ENCODE data around the gene ARSA.
"Not testable (repeated sequence)": the region's sequence is repeated elsewhere in the genome, so short reads cannot be mapped to it uniquely, and the experiment has no call there.

Gene ARSA

GRCh38 chr22:50621948-50622722, 5.8 kb downstream of the ARSA start:
- peak in 2 of 5 experiments; percentile 29 to 59 for DNase-seq

DNA sequence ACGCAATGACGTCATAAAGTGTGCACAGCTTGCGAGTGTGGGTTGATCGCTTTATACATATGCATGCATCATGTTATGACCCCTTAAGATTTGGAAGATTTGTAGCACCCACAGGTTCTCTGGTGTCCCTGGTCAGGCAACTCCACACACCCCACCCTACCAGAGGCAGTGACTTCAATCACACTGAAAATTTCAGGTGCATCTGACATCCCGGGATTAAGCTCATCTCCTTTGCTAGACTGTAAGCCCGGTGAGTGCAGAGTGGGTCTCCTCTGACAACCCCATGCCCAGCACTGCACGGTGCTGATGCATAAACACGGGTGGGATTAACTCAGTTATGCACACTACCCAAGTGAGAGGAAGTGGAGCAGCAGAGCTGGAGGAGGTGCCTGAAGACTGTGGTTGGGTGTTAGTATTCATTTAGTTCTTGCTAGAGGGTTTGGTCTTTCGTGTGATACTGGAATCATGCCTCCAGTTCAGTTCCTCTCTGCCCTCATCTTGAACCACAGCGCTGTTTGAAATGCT, 6.5 kb downstream of the ARSA start:
- DNase-seq = peak in 4 of 5 experiments; percentile 17 to 96 (median 42)

- DNase-seq = peak; percentile 66 to 97 (median 83)
Measured at GRCh38 chr22:50620593-50621355, 7.2 kb downstream of the ARSA start.

DNA sequence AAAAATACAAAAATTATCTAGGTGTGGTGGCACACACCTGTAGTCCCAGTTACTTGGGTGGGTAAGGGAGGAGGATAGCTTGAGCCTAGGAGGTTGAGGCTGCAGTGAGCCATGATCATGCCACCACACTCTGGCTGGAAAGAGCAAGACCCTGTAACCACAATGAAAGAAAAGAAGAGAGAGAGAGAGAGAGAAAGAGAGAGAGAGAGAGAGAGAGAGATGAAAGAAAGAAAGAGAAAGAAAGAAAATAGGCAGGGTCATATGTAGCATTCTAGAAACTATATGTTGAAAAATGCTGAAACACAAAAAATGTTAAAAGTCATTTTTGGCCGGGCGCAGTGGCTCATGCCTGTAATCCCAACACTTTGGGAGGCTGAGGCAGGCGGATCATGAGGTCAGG, 13.7 kb downstream of the ARSA start:
- DNase-seq = not testable (repeated sequence)

DNA sequence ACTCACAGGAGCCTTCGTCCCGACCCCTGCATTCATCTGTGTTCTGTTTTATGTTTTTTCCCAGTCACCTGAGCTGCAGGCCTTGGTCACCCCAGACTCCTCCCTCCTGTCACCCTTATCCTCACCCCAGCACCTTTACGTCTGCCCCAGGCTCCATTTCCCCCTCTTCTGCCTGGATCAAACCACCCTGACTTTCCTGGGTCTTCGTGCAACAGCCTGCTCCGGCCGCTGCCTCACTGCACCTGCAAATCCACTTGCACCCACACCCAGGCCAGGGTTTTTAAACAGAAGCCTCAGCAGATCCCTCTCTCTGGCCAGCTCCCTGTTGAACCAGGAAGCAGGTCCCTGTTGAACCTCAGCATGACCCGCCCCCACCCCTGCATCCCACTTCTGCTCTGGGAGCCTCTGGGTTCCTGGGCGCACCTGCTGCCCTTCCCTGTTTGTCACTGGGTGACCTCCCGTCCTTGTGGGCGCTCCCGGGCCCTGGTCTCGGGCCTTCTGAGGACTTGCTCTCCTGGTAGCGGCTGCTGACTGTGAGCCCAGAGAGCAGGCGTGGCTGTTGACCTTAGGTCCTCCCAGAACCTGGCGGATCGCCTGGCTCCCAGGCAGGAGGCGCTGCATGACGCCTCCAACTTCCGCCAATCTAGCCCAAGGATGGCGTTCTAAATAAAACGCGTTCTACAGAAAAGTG, 14.5 kb downstream of the ARSA start:
- no peak for DNase-seq

DNA sequence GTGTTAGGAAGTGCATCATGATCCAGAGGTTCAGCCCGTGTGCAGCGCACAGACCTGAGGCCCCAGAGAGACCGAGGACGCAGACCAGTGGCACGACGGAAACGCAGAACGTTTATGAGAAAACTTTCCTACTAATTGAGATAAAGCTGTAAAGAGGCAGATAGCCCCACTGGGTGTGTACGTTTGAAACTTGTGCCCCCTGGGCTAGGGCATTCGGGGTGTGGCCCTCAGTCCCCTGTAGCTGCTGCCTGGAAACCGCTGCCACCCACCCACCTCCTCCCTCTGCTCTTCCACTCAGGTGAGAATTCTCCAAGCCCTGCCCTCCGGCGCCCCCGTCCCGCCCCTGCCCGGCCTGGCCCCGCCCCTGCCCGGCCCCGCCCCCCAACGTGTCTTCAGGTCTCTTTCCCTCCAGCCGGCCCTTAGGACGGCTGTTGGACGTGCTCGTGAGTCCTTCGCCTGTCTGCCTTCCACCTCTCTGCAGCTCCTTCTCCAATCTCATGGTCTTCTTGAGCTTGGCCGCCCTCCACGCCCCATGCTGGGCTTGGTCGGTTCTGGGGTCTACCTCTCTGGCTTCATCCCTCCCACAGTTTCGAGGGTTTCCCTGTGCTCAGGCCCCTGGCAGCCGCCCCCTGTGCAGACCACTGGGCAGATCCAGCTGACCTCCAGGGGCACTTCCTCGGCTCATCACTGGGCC, 15.3 kb downstream of the ARSA start:
- no peak for DNase-seq

DNA sequence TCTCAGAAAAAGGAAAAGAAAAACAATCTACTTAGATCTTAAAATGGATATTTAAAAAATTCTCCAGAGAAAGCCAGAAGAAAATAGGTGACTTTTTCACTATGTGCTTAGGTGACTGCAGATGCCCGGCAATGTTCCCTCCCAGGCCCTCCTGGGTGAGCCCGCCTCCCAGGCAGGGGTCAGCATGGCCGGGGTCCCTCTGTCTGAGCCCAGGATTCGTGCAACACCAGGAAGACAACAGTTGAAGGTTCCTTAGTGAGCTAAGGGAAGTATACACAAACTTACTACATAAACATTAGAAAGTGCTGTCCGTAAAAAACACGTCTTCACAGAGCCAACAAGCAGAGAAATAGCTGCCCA, 15.8 kb downstream of the ARSA start:
- DNase-seq = no peak

DNA sequence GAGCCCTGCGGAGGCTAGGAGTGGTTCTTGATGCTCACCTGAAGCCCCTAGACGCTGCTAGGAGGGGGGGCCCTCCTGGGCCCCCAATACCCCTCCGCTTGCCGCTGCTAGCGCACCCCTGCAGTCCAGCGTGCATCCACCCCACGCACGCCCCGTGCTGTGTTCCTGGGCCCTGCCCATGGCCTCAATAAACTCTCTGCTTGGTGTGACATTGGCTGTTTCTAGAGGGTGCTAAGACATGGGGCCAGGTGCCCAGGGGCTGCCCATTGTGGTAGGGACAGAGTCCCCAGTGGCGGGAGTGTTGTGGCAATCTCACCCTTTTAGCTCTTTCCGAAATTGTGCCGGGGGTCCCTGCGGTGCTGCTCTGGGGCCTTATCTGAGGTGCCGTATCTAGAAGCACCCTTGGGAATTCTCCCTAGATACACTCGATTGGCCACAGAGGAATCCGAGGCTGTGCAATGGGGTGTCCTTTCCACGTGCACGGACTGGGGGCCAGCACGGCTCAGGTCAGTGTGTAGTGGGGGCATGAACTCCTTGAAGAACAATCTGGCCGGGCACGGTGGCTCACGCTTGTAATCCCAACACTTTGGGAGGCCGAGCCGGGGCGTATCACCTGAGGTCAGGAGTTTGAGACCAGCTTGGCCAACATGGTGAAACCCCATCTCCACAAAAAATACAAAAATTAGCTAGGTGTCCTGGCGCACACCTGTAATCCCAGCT, 16.5 kb downstream of the ARSA start:
- DNase-seq = no peak

- DNase-seq = no peak
Measured at GRCh38 chr22:50610581-50610980, 17.4 kb downstream of the ARSA start.

- DNase-seq = no peak
Measured at GRCh38 chr22:50610041-50610451, 17.9 kb downstream of the ARSA start.

- no peak for DNase-seq
Measured at GRCh38 chr22:50609599-50609998, 18.4 kb downstream of the ARSA start.

DNA sequence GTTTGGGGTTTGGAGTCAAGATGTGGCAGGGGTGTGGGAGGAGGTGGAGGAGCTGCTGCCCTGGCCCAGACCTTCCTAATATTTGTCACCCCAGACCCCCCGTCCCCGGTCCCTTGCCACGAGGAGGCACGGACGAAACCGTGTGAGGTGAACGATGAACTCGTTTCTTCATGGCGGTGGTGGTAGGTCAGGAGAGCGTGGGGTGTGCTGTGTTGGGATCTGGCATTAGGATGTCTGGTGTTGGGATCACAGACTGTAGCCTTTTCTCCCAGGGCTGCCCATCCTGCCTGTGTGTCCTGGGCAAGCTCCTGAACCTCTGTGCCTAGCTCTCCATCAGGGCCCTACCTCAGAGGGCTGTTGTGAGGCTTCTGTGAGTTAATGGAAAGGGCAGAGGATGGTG, 19.0 kb downstream of the ARSA start:
- DNase-seq = no peak

GRCh38 chr22:50608058-50608840, 19.7 kb downstream of the ARSA start:
- DNase-seq = not testable (repeated sequence)

- DNase-seq = no peak
Measured at GRCh38 chr22:50607659-50608020, 20.3 kb downstream of the ARSA start.

- no peak for DNase-seq
Measured at GRCh38 chr22:50606946-50607658, 20.9 kb downstream of the ARSA start.

DNA sequence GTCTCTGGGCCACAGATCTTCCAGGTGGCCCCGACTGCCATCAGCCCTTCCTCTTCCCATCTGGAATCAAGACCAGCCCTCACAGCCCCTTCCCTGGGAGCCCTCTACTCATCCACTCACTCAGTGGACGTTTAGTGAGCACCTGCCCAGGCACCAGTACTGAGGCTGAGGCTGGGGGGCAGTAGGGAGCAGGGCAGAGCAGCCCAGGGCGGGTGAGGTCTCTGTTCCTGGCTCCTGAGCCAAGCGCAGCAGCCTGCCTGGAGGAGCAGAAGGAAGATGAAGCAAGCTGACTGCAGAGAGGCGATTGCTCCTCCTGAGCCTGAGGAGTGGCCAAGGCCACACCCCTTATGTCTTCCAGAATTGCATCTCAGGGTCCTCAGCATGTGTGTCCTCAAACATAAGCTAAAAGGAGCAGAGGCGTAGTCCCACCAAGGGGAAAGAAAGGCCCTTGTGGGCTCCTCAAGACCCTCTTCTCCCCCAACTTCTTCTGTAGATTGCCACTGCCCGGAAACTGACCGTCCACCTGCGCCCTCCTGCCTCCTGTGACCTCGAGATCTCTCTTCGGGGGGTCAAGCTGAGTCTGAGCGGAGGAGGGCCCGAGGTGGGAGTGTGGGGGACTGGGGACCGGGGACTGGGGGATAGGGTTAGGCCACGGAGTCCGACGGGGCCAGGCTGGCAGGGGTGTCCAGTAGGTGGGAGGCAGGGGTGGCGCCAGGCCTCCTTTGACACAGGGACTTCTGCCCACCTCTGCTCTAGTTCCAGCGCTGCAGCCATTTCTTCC, 21.6 kb downstream of the ARSA start:
- DNase-seq = no peak

DNA sequence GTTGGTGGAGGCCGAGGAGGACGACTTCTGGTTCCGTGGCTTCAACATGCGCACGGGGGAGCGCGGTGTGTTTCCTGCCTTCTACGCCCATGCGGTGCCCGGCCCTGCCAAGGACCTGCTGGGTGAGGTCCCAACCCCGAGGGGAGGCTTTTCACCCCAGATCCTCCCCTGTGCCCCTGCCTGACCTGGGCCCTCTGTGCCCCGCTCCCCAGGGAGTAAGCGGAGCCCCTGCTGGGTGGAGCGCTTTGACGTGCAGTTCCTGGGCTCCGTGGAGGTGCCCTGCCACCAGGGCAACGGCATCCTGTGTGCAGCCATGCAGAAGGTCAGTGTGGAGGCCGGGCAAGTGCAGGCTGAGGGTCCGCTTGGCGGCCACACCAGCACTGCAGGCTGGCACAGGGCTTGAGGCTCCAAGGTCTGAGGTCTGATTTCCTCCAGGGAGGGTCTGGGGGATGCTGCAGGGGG, 22.3 kb downstream of the ARSA start:
- no peak for DNase-seq

DNA sequence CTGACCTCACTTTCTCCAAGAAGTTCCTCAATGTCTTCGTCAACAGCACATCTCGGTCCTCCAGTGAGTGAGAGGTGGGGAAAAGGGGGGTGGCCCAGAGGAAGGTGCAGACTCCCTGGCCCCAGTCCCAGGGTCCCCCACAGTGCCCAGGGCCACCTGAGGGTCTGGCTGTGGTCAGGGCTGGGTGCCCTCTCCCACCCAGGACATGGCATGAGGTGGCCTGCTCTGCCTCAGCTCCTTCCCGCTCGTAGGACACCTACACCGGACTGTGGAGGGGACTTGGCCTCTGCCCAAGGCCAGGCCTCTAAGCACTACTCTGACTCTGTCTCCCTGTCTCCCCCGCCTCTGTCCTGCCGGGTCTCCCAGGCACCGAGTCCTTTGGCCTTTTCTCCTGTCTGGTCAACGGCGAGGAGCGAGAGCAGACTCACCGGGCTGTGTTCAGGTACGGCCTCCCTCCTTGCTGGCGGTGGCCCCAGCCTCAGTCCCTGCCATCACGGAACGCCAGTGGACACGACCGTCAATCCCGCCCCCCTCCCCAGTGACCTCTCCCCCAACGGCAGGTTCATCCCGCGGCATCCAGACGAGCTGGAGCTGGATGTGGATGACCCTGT, 22.8 kb downstream of the ARSA start:
- DNase-seq = no peak
